ENCODE measurements around the gene TAF11L13.

DNA sequence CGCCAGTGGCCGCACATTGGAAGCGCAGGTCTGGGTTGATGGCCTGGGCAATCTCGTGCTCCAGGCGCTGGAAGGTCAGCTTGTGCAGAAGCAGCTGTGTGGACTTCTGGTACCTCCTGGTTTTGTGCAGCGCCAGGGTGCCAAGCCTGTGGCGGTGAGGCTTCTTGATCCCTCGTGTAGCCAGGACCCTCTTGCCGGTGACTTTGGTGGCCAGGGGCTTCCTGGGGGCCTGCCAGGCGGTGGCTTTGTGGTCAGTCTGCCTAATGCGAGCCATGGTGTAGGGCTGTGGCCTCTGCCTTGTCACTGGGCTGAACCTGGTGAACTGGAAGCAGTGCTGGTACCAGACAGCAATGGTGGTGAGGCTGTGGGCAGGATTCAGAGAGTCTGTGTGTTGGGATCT lies 6.2 kb upstream of the TAF11L13 start:
- TF ChIP-seq, protein P1, sequence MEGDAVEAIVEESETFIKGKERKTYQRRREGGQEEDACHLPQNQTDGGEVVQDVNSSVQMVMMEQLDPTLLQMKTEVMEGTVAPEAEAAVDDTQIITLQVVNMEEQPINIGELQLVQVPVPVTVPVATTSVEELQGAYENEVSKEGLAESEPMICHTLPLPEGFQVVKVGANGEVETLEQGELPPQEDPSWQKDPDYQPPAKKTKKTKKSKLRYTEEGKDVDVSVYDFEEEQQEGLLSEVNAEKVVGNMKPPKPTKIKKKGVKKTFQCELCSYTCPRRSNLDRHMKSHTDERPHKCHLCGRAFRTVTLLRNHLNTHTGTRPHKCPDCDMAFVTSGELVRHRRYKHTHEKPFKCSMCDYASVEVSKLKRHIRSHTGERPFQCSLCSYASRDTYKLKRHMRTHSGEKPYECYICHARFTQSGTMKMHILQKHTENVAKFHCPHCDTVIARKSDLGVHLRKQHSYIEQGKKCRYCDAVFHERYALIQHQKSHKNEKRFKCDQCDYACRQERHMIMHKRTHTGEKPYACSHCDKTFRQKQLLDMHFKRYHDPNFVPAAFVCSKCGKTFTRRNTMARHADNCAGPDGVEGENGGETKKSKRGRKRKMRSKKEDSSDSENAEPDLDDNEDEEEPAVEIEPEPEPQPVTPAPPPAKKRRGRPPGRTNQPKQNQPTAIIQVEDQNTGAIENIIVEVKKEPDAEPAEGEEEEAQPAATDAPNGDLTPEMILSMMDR (conservative IDR thresholded peaks at IDR 0.05; ENCODE audit: low read length), result no peak
- TF ChIP-seq EZH2phosphoT487 (IDR thresholded peaks at IDR 0.05; ENCODE audit: borderline replicate concordance), result no peak
